Measurements from ENCODE around the gene AKAP7. TPM values are rescaled to one million over a fixed set of nuclear protein-coding genes. Genes with fewer than 3 reads are reported as not detected.

AKAP7 gene
- total and polyA plus RNA-seq, 2 donors (not counting 1 experiment from before 2014, with no cell fraction given): 6.3 to 10.8 TPM

- Histone ChIP-seq H3K9me3 (ENCODE audit: control extremely low read depth in 1 of 3, control insufficient read depth in 2 of 3, insufficient read depth in 1 of 3, low read length in 2 of 3) (no peaks in the 10 kb centered on the region), H3K27ac (ENCODE audit: low read length in 2 of 2) (peak overlapping the region in 1 of 2 donors; percentile 16), H3K36me3 (replicated peaks in 1 of 2; ENCODE audit: control extremely low read depth in 1 of 2, control insufficient read depth in 1 of 2, extremely low read depth in 1 of 2, insufficient read depth in 2 of 2, low read length in 1 of 2) (no peaks in the 10 kb centered on the region), H3K4me2 (replicated peaks; ENCODE audit: low read depth, low read length, poor library complexity, severe bottlenecking) (peak overlapping the region; percentile 42), H2AFZ (ENCODE audit: insufficient read depth, low read depth, low read length, poor library complexity, severe bottlenecking) (no peak overlapping the region), H3K27me3 (replicated peaks in 1 of 4; ENCODE audit: control extremely low read depth in 1 of 4, control insufficient read depth in 3 of 4, insufficient read depth in 4 of 4, low read length in 3 of 4) (no peaks in the 10 kb centered on the region), H4K20me1 (ENCODE audit: control insufficient read depth, insufficient read depth, low read length, poor library complexity, severe bottlenecking) (no peaks in the 10 kb centered on the region), H3K4me1 (ENCODE audit: control insufficient read depth in 2 of 2, insufficient read depth in 2 of 2, low read length in 2 of 2) (peaks cover 7 to 8% of the 10 kb centered on the region in 2 donors), H3K9ac (ENCODE audit: low read length) (peak overlapping the region; percentile 18), H3K4me3 (ENCODE audit: control extremely low read depth in 1 of 5, extremely low read depth in 1 of 5, insufficient read depth in 1 of 5, low read depth in 2 of 5, low read length in 4 of 5) (no peak overlapping the region), H3K79me2 (ENCODE audit: control insufficient read depth, insufficient read depth, low read length) (no peaks in the 10 kb centered on the region)
- intact Hi-C loops (cut with micrococcal nuclease): no loop called here
- no peak for TF ChIP-seq CTCF (IDR thresholded peaks at IDR 0.05)
- TF ChIP-seq EZH2 (IDR thresholded peaks at IDR 0.05; ENCODE audit: borderline replicate concordance, insufficient read depth, low read depth, low read length, poor library complexity, severe bottlenecking): no peak
- H3K4me1 Mint-ChIP-seq: peaks cover 5% of the 10 kb centered on the region
- H3K27ac Mint-ChIP-seq: no peak overlapping the region
- H3K27me3 Mint-ChIP-seq: no peaks in the 10 kb centered on the region
- ChIA-PET POLR2A (no interaction called here), CTCF (interaction anchor here (0.9 kb wide), 1 partner anchor 242 kb away, joined by 3 read pairs; no protein-coding TSS in a partner anchor)
- ATAC-seq (ENCODE audit: low read depth) (no peak), DNase-seq (no peak)
- no peak overlapping the region for H3K4me3 Mint-ChIP-seq
- no peaks in the 10 kb centered on the region for H3K9me3 Mint-ChIP-seq (ENCODE audit: insufficient read depth)
- WGBS (ENCODE audit: insufficient coverage): no CpG with 5 or more reads among the region's 2 CpGs
These were observed 157.1 kb downstream of the AKAP7 start for GRCh38 chr6:131292145-131292938.

- Histone ChIP-seq H3K4me2 (replicated peaks; ENCODE audit: low read depth, low read length, poor library complexity, severe bottlenecking) (no peak overlapping the region), H3K36me3 (replicated peaks in 1 of 2; ENCODE audit: control extremely low read depth in 1 of 2, control insufficient read depth in 1 of 2, extremely low read depth in 1 of 2, insufficient read depth in 2 of 2, low read length in 1 of 2) (no peaks in the 10 kb centered on the region), H3K9me3 (ENCODE audit: control extremely low read depth in 1 of 3, control insufficient read depth in 2 of 3, insufficient read depth in 1 of 3, low read length in 2 of 3) (no peaks in the 10 kb centered on the region), H4K20me1 (ENCODE audit: control insufficient read depth, insufficient read depth, low read length, poor library complexity, severe bottlenecking) (no peaks in the 10 kb centered on the region), H3K4me1 (ENCODE audit: control insufficient read depth in 2 of 2, insufficient read depth in 2 of 2, low read length in 2 of 2) (peaks cover 7 to 8% of the 10 kb centered on the region in 2 donors), H3K9ac (ENCODE audit: low read length) (no peak overlapping the region), H3K79me2 (ENCODE audit: control insufficient read depth, insufficient read depth, low read length) (no peaks in the 10 kb centered on the region), H3K4me3 (ENCODE audit: control extremely low read depth in 1 of 5, extremely low read depth in 1 of 5, insufficient read depth in 1 of 5, low read depth in 2 of 5, low read length in 4 of 5) (no peak overlapping the region), H2AFZ (ENCODE audit: insufficient read depth, low read depth, low read length, poor library complexity, severe bottlenecking) (no peak overlapping the region), H3K27me3 (replicated peaks in 1 of 4; ENCODE audit: control extremely low read depth in 1 of 4, control insufficient read depth in 3 of 4, insufficient read depth in 4 of 4, low read length in 3 of 4) (no peaks in the 10 kb centered on the region), H3K27ac (ENCODE audit: low read length in 2 of 2) (no peak overlapping the region)
- WGBS (ENCODE audit: insufficient coverage): no CpG with 5 or more reads among the region's 3 CpGs
- Mint-ChIP-seq H3K9me3 (ENCODE audit: insufficient read depth) (no peaks in the 10 kb centered on the region), H3K27ac (no peak overlapping the region), H3K4me3 (no peak overlapping the region), H3K27me3 (no peaks in the 10 kb centered on the region), H3K4me1 (peaks cover 5% of the 10 kb centered on the region)
- no peak for TF ChIP-seq EZH2 (IDR thresholded peaks at IDR 0.05; ENCODE audit: borderline replicate concordance, insufficient read depth, low read depth, low read length, poor library complexity, severe bottlenecking)
- no peak for TF ChIP-seq CTCF (IDR thresholded peaks at IDR 0.05)
- intact Hi-C loops (cut with micrococcal nuclease): no loop called here
- no peak for ATAC-seq (ENCODE audit: low read depth)
- POLR2A ChIA-PET: no interaction called here
- CTCF ChIA-PET: no interaction called here
- DNase-seq: no peak
These were observed 158.2 kb downstream of the AKAP7 start for GRCh38 chr6:131293472-131293911.

All from B cell (primary cell).